GM18526 (cell line): ENCODE data around the gene PKD1L1.

Source experiments
- POLR2A ChIP-seq: IDR thresholded peaks from 3 replicates; pipeline ENCODE4 v1.6.1; 2011; ENCODE audit not compliant: insufficient read length; ENCODE audit errors: extremely low read depth

The PKD1L1 gene

DNA sequence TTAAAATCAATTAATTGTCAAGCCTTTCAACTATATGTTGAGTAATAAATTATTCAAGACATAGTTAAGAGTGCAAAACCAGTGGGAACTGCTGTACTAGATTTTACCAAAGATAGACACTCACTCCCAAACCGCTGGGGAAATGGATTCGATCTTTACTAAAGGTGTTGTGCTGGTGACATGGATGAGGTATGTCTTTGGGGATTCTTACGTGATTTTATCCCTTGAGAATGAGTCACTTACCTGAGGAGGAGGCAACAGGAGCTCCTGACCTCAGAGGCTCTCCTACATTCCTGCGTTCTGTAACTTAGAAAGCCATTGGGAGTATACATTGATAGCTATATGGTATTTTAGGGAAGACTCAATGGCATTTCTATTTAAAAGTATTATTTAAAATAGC is 165.5 kb downstream of the PKD1L1 start:
- TF ChIP-seq POLR2A = no peak

DNA sequence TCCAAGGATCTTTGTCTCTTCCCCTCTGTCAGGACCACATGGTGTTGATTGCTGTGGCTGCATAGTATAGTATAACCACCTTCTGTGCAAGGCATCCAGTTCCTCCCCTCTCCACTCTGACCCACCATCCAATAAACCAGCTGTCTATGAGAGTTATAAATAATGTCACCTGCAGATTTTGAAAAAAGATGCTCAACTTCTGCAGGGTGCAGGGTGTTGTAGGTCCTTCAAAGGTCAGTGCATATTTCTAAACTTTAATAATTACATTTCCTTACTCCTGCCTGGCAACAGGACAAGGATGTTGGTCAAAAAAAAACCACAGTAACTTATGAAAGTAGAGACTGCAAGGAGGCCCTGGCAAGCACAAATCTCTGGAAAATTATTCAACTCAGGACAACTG is 166.2 kb downstream of the PKD1L1 start:
- no peak for TF ChIP-seq POLR2A

DNA sequence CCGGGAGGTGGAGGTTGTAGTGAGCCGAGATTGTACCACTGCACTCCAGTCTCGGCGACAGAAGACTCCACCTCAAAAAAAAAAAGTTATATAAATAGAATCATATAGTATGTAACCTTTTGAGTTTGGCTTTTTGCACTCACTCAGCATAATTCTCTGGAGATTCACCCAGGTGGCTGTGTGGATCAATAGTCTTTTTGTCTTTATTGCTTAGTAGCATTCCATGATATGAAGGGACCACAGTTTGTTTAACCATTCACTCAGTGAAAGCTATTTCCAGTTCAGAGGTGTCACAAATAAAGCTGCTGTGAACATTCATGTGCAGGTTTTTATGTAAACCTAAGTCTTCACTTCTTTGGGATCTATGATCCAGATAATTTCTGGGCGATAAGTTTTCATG is 167.7 kb downstream of the PKD1L1 start:
- TF ChIP-seq POLR2A = no peak

DNA sequence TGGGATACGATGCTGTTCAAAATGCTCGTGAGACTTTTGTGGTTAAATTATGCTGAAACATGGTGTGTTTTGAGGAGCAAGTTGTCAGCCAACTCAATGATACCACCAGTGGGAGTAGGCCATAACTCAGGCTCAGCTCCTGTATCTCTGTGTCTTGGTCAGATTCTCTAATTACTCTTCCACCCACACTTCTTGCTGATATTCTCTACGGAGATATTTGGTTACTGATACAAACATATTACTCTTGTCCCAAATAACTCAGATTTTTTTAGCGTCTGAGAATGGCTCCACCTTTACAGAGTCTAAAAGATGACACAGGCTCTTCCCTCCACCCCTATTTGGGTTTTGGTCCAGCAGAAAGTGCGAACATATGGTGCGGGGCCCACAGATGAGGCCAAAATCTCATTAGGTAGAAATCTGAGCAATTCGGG is 168.9 kb downstream of the PKD1L1 start:
- TF ChIP-seq POLR2A = no peak

DNA sequence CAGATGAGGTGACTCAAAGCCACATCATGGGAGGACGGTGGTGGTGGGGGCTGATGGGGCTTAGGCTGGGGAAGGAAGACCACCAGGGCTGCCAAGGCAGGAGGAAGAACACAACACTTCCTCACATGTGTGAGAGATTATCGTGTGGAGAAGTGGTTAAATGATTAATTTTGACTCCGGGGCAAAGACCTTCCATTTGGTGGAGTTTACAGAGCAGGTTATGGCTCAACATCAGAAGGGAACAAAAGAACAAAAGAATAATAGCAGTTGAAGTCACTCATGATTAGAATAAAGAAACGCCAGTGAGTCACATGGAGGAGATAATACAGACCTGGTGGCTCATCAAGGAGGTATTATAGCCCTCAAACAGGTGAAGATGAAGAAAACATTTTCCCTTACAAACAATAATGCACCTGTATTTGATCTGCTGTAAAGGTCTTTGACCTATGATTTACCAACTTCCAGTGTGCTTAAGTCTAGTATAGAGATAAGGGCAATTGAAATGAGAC is 170.1 kb downstream of the PKD1L1 start:
- no peak for TF ChIP-seq POLR2A

DNA sequence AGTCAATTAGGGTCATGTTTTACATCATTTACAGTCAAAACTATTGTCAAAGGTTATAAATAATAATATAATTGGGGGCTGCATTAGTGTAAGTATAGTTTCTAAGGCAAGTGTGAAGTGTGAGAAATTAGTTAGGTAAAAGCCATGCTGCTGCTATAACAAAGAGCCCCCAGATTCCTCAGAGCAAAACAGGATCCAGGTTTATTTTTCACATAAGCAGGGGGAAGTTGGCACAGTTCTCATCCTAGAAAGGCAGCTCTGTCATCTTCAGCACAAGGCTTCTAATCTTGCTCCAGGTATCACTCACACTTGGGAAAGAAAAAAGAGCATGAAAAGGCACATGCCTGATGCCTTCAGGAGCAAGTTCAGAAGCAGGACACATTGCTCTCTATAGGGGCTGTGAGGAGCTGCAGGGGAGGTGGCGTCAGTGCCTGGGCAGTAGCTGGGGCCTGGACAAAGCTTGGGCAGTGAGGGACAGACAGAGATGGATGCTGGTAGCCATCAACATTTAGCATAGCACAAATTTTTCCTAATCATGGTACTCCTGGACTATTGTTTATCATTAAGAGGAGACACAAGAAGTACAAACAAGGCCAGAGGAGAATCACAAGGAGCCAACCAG is 170.6 kb downstream of the PKD1L1 start:
- no peak for TF ChIP-seq POLR2A

DNA sequence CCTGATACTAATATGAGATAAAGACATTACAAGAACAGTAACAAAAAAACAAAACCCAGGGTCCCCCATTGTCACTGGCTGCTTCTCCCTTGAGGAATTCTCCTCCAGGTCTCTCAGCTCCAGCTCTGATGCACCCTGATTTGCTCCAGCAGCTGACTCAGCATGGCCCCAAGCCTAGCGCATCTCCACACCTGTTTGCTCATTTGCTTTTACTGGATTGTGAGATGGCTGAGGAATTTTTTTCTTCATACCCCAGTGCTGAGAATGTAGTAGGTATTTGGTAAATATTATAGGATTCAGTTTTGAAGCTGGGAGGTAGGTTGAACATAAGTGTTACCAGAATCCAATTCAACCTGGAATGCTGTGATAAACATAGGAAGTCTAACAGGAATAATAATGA is 171.9 kb downstream of the PKD1L1 start:
- no peak for TF ChIP-seq POLR2A

DNA sequence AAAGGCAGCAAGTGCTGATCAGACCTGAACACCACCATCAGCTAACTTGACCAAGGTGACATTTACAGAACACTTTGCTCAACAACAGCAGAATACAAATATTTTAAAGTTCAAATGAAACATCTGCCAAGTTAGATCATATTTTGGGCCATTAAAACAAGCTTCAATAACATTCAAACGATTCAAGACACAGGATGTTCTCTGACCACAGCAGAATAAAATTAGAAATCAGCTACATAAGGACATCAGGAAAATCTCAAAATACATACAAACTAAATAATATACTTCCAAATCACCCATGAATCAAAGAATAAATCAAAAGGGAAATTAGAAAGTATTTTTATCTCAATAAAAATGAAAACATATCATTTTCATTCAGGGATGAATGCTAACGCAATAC is 173.0 kb downstream of the PKD1L1 start:
- TF ChIP-seq POLR2A = no peak

DNA sequence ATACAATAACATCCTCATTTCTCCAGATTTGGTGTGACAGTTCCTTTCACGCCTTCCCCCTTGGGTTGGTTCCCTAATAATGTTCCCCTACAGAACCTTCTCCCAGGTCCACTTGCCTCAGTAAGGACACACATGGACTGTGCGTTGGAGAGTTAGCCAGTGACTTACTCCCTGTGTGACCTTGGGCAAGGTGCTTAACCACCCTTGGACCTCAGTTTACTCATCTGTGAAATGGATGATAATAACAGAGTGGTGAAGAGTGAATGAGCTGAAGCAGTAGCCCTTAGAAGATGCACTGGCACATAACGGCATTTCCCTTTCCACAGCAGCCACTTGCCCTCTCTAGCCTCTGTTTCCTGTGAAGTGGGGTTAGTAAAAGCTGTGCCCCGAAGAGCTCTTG is 175.8 kb downstream of the PKD1L1 start:
- no peak for TF ChIP-seq POLR2A

DNA sequence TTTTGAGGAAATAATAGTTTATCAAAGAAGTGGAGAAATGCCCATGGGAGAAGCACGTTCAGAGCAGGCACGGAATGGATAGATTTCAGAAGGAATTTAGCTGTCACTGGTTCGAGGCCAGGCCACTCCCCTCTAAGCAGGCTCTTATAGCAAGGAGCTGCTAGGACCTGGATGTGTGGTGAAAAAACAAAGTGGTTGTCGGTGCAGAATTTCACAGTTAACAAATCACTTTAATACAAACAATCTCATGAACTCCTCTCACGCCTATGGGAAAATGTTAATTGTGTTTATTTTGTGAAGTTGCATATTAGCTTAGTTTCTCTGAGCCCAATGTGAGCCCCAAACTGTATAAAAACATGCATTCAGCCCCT is 176.3 kb downstream of the PKD1L1 start:
- TF ChIP-seq POLR2A = no peak

DNA sequence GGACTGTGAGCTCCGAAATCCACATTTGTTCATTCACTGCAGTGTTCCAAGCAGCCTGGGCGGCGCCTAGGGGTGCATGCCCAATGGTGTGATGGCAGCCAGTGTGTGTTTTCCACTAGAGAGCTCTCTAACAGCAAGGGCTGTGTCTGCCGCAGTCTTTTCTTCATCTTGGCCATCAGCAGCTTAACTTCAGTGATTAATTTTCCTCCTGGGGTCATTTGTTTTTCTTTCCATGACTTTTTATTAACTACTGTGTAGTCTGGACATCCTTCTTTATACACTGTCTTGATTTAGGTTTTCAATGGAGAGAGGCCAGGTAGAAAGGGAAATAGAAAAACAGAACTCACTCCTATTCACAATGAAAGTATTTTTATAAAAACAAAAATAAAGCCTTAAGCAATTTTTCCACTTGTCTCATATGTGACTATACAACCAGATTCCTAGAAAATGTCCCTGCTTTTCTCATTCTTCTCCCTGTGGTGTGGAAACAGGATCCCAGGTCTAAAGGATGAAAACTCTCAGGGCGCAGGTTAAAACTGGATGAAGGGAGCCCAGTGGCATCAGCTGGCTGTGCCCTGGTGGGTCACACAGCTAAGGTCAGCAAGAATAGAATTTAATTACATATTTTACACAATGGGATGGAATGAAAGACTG is 176.8 kb downstream of the PKD1L1 start:
- TF ChIP-seq POLR2A = no peak

DNA sequence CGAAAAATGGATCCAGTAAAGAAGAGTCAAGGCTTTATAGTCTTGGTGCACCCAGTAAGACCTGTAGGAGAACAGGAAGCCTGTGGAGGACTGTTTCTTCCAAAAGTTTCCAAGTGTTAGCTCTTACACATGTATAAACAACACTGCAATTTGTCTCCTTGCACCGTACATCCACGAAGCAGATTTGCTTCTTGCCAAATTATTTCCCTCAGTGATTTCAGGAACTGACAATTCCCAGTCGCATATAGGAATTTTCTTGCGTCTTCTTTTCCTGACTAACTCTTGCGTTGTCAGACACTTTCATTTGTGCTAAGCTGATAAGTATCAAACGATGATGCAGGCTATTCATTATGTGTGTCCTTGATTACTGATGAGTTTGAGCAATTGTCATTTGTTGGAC is 182.1 kb downstream of the PKD1L1 start:
- no peak for TF ChIP-seq POLR2A

DNA sequence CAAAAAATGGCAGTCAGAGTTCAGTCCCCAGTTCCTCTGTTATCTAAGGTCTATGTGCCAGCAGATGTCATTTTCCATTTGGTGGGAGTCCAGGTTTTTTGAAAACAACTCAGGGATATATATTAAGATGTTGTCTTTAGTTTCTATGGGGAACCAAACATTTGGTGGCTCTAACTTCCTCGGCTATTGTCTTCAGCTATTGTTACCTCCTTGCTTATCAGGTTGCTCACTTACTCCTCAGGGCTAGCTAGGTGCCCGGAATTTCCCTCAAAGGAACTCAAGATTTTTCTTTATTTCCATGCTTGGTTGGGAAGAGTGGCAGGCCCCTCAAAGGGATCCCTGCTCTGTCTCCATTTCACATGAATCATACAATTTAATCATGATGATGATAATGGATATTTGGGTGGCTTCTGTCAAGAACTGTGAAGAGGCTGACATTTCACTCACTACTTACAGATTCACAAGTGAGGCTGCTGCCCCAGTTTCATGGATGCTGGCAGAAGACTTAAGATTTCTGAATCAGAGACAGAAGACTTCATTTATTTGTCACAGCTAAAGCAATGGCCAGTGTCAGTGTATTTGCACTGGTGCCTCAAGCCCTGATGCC is 182.8 kb downstream of the PKD1L1 start:
- TF ChIP-seq POLR2A = no peak

DNA sequence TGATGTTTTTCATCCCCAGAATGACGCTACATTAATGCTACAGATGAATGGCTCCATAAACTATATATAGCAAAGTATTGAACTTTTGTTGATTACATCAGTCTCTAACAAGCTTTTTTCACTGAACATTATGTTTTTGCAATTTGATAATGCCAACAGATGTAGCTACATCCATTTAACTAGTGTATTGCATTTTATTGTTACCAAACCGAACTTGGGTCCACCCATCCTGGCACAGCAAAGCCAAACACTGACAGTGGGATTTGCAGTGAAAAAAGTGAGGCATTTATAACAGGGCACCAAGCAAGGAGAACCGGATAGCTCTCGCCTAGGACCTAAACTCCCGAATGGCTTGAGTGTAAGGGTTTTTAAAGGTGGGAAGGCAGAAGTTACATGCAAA is 183.5 kb downstream of the PKD1L1 start:
- no peak for TF ChIP-seq POLR2A

DNA sequence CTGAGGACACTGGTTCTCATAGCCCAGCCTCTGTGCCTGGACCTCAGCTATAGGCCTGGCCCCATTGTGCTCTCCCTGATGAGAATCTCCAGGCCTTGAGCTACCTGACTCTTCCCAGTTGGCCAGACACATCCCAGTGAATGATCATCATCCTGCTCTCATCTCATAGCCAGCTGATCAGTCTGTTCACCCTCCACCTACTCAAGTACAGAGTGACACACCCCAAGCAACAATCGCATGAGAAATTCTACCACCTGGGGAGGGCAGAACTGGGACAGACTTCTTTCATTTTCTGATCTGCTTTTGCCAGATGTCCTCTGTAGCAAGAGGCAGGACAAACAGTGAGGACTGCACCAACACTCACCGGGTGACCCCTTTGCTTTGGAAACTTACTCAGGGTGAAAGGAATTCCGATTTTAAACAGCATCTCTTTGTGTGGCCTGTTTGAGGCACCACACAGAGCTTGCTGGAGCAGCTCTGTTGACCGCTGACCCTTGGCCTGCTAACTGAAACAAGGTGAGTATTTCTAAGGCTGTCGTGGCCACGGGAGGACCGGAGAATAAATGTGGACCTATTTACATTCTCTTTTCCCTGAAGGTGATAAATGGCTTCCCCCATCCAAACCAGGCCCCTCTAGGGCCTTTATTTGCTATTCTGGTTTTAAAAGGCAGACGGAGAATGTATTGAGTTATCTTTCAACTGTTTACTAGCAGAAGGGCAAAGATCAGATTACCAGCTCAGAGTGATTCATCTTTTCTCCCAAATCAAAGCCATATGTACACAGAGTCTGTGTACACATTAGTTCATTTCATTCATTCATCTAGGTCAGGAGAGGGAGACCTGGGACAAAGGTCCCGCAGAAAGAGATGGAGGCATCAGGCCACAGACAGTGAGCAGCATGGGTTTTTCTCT is 184.9 kb downstream of the PKD1L1 start:
- TF ChIP-seq POLR2A = no peak

DNA sequence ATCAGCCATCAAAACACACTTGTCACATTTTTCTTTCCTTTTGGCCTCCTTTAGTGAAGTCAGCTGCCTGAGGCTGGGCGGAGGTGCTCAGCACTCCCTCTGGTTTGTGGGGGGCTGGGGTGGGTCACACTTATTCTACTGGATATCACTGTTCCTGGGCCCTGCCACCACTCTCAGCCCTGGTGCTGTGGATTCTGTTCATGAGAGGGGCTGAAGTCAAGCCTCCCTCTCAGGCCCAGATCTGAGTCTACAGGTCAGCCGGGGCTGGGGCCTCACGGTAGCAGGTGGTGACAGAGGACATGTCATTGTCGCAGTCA is 185.6 kb downstream of the PKD1L1 start:
- no peak for TF ChIP-seq POLR2A
